ENCODE measurements around the gene OR12D3. TPM values are rescaled to one million over a fixed set of nuclear protein-coding genes. Genes with fewer than 3 reads are reported as not detected.
A peak's percentile ranks its signal among the peaks of the same experiment; 100 is the strongest.

OR12D3 gene
- total RNA-seq, 1 experiment from 2014 or later, result not detected

DNA sequence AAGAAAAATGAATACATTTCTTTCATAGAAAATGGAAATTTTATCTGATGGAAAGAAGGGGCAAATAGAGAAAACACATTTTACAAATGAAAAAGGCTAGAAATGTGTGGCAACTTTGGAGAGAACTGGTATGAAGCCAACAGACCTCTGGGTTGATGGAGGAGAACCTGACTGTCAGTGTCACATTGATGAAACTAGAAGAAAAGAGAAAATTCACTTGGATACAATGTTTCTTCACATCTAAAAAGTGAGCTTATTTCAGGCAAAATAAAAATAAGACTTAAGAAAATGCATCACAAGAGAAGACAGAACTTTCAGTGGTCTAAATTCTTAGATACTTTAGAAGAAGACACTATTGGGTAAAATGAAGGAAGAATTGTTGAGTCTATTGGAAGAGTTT, 20.2 kb upstream of the OR12D3 start, which contains the start of gene OR12D2:
OR12D2 (plus strand) TSS at position 301 of the 400 bp plus-strand sequence. CDS start 1,069 bp downstream, outside the sequence.
- no peak within 1 kb of the TSS for H2BK20ac ChIP-seq (ENCODE audit: low read depth, low read length, poor library complexity, severe bottlenecking)
- peak within 1 kb of the TSS in 1 of 3 experiments; percentile 12; a peak in 2 of 7 replicates for H3K27ac Mint-ChIP-seq
- no peaks in the 10 kb centered on the region for H3K27me3 ChIP-seq (ENCODE audit: insufficient read depth, low read length)
- H3K14ac ChIP-seq (ENCODE audit: insufficient read depth, low read length), result no peak within 1 kb of the TSS
- H3K56ac ChIP-seq (ENCODE audit: insufficient read length, low read depth, low read length), result no peak within 1 kb of the TSS
- H4K91ac ChIP-seq (ENCODE audit: insufficient read length, low read depth, low read length), result no peak within 1 kb of the TSS
- no peaks in the 10 kb centered on the region for H3K79me1 ChIP-seq (ENCODE audit: insufficient read depth, low read depth, low read length, poor library complexity, severe bottlenecking)
- H4K5ac ChIP-seq (ENCODE audit: insufficient read length, low read depth, low read length), result no peak within 1 kb of the TSS
- H3K79me2 ChIP-seq (ENCODE audit: insufficient read depth, low read length), result no peaks in the 10 kb centered on the region
- H2BK15ac ChIP-seq (ENCODE audit: low read depth, low read length), result no peak within 1 kb of the TSS
- H2BK5ac ChIP-seq (ENCODE audit: insufficient read length, low read length), result no peak within 1 kb of the TSS
- H3K4me1 ChIP-seq (ENCODE audit: insufficient read depth, low read length), result no peaks in the 10 kb centered on the region
- no peak within 1 kb of the TSS for H3K27ac ChIP-seq (ENCODE audit: insufficient read length, low read depth, low read length)
- H3K23me2 ChIP-seq (ENCODE audit: insufficient read length, low read depth, low read length, poor library complexity, severe bottlenecking), result no peaks in the 10 kb centered on the region
- H3K23ac ChIP-seq (ENCODE audit: insufficient read length, low read depth, low read length), result no peak within 1 kb of the TSS
- H4K8ac ChIP-seq (replicated peaks; ENCODE audit: insufficient read length, low read depth, low read length), result no peak within 1 kb of the TSS
- H3T11ph ChIP-seq (ENCODE audit: low read length), result no peak within 1 kb of the TSS
- H3K9me3 Mint-ChIP-seq, result no peaks in the 10 kb centered on the region
- no peak within 1 kb of the TSS for H3K4me2 ChIP-seq (ENCODE audit: insufficient read depth, insufficient read length, low read length)
- H2AFZ ChIP-seq (ENCODE audit: low read length), result no peak within 1 kb of the TSS
- no peak within 1 kb of the TSS for H3K9ac ChIP-seq (ENCODE audit: extremely low read depth, insufficient read length, low read length)
- H4K20me1 ChIP-seq (ENCODE audit: control insufficient read depth, insufficient read depth, insufficient read length), result no peaks in the 10 kb centered on the region
- H3K36me3 Mint-ChIP-seq (ENCODE audit: insufficient read depth in 1 of 3, low read depth in 3 of 3), result no peaks in the 10 kb centered on the region; a peak in 1 of 7 replicates
- H3K27me3 Mint-ChIP-seq (ENCODE audit: low read depth), result peaks cover 4% of the 10 kb centered on the region
- no peak within 1 kb of the TSS for H3K4me3 Mint-ChIP-seq
- H3K4ac ChIP-seq (ENCODE audit: low read depth, low read length), result no peak within 1 kb of the TSS
- DNase-seq, result no peak
- TF ChIP-seq, protein P1, sequence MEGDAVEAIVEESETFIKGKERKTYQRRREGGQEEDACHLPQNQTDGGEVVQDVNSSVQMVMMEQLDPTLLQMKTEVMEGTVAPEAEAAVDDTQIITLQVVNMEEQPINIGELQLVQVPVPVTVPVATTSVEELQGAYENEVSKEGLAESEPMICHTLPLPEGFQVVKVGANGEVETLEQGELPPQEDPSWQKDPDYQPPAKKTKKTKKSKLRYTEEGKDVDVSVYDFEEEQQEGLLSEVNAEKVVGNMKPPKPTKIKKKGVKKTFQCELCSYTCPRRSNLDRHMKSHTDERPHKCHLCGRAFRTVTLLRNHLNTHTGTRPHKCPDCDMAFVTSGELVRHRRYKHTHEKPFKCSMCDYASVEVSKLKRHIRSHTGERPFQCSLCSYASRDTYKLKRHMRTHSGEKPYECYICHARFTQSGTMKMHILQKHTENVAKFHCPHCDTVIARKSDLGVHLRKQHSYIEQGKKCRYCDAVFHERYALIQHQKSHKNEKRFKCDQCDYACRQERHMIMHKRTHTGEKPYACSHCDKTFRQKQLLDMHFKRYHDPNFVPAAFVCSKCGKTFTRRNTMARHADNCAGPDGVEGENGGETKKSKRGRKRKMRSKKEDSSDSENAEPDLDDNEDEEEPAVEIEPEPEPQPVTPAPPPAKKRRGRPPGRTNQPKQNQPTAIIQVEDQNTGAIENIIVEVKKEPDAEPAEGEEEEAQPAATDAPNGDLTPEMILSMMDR (conservative IDR thresholded peaks at IDR 0.05), result no peak
- H3K4me1 Mint-ChIP-seq, result peaks cover 12 to 13% of the 10 kb centered on the region in 2 experiments
- H2AK5ac ChIP-seq (ENCODE audit: insufficient read length, low read length), result no peak within 1 kb of the TSS
- no peak within 1 kb of the TSS for H3K18ac ChIP-seq (ENCODE audit: insufficient read length, low read depth, low read length)
- no peak within 1 kb of the TSS for H2BK120ac ChIP-seq (ENCODE audit: low read depth, low read length, poor library complexity, severe bottlenecking)
- no peak within 1 kb of the TSS for H2BK12ac ChIP-seq (ENCODE audit: insufficient read length, low read depth, low read length)
- no peaks in the 10 kb centered on the region for H3K9me3 ChIP-seq (ENCODE audit: control insufficient read depth, low read depth, low read length)

Measured in H9 (cell line).